Natural killer cell (primary cell): ENCODE data around the gene ATP8B1. TPM values are rescaled to one million over a fixed set of nuclear protein-coding genes. Genes with fewer than 3 reads are reported as not detected.

Source experiments
- ATAC-seq, 3 donors: fragments of 150-1000 bp in 2 of 3; fragments of 200-7000 bp in 1 of 3; cut with Tn5 transposase; 1 replicate in 1 of 3; 2 replicates in 2 of 3; pipeline ENCODE4 v1.10.0; 2021; ENCODE audit warnings: mild to moderate bottlenecking in 2 of 3, moderate library complexity in 2 of 3
- DNase-seq, 2 donors: peaks; one replicate each; pipeline versions ENCODE4 v3.0.0 to v3.0.0-alpha.2; 2013 to 2021; ENCODE audit warnings: mixed read lengths in 1 of 2
- H3K27ac ChIP-seq: one replicate; pipeline ENCODE4 v1.5.1; 2013; ENCODE audit warnings: mild to moderate bottlenecking, low read length
- H3K27me3 ChIP-seq: one replicate; pipeline ENCODE4 v1.6.1; 2013; ENCODE audit warnings: low read length; ENCODE audit not compliant: control insufficient read depth, insufficient read depth
- H3K36me3 ChIP-seq: one replicate; pipeline ENCODE4 v1.6.1; 2013; ENCODE audit warnings: low read length; ENCODE audit not compliant: control insufficient read depth, insufficient read depth
- H3K4me1 ChIP-seq: one replicate; pipeline ENCODE4 v1.6.1; 2013; ENCODE audit warnings: low read length; ENCODE audit not compliant: control insufficient read depth, insufficient read depth
- H3K4me3 ChIP-seq: one replicate; pipeline ENCODE4 v1.5.1; 2013; ENCODE audit warnings: low read length
- H3K9me3 ChIP-seq: one replicate; pipeline ENCODE4 v1.6.1; 2013; ENCODE audit warnings: low read length; ENCODE audit not compliant: control insufficient read depth, insufficient read depth
- H3K27ac Mint-ChIP-seq, 2 donors: one replicate each; pipeline ENCODE4 v1.8.0; 2022; ENCODE audit warnings: mild to moderate bottlenecking in 2 of 2, mixed read lengths in 2 of 2, moderate library complexity in 1 of 2
- H3K27me3 Mint-ChIP-seq, 2 donors: one replicate each; pipeline ENCODE4 v1.8.0; 2022; ENCODE audit warnings: low read depth in 2 of 2, mixed read lengths in 2 of 2
- H3K36me3 Mint-ChIP-seq: one replicate; pipeline ENCODE4 v1.8.0; 2022; ENCODE audit warnings: mixed read lengths
- H3K4me1 Mint-ChIP-seq, 2 donors: one replicate each; pipeline ENCODE4 v1.8.0; 2022; ENCODE audit warnings: mixed read lengths in 2 of 2
- H3K4me3 Mint-ChIP-seq: one replicate; pipeline ENCODE4 v1.8.0; 2022; ENCODE audit warnings: mild to moderate bottlenecking, moderate library complexity, mixed read lengths
- H3K9me3 Mint-ChIP-seq, 2 donors: one replicate each; pipeline ENCODE4 v1.8.0; 2022; ENCODE audit warnings: mixed read lengths in 2 of 2
- WGBS: methylation state at CpG from one replicate; pipeline ENCODE4 v1.1.7; 2013; ENCODE audit warnings: missing lambda C conversion rate; ENCODE audit not compliant: insufficient coverage; 5-methylcytosine and 5-hydroxymethylcytosine counted together
- intact Hi-C: fragments of 100-400 bp; cut with micrococcal nuclease; formaldehyde crosslinking; loops from one replicate; pipeline ENCODE4 v1.14.2; 2022
- total RNA-seq, 4 donors: library from RNA; stranded (reverse); fragments of 120-200 nt in 1 of 4; gene quantifications; one replicate each; pipeline versions ENCODE4 v1.2.3 to v1.2.4, GENCODE V29; 2013 to 2022
- TF ChIP-seq, protein P1 (sequence below): fragments of 200-600 bp; IDR thresholded peaks from one replicate; pipeline ENCODE4 v1.8.0; 2022; ENCODE audit warnings: antibody characterized with exemption

Gene ATP8B1
- total RNA-seq, 3 donors from 2014 or later (not counting 1 experiment from before 2014, with no cell fraction given): not detected

DNA sequence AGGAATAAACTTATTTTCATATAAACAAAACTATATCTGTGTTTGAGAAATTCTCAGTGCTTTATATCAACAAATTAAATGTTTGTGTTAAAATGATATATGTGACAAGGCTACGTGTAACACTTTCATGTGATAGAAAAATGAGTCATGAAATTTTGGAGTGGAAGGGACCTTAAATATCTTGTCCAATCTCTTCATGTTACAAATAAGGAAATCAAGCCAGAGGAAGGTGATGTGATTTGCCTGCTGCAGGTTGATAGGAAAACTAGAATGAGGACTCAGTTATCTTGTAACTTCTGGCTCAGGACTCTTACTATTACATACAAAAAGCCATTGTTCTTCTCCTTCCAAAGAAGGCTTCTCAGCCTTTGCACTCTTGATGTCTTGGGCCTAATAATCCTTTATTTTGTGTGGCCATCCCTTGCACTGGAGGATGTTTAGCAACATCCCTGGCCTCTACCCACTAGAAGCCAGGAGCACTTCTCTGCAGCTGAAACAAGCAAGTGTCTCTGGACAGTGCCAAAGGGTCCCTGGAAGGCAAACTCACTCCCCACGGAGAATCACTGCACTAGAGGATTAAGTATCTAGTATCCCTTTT, 138.4 kb downstream of the ATP8B1 start:
- Mint-ChIP-seq H3K27me3 (no peaks in the 10 kb centered on the region), H3K4me1 (peaks cover 29 to 40% of the 10 kb centered on the region in 2 donors), H3K4me3 (no peak overlapping the region), H3K9me3 (no peaks in the 10 kb centered on the region), H3K36me3 (no peaks in the 10 kb centered on the region), H3K27ac (no peak overlapping the region)
- intact Hi-C loops: no loop called here
- TF ChIP-seq, protein P1, sequence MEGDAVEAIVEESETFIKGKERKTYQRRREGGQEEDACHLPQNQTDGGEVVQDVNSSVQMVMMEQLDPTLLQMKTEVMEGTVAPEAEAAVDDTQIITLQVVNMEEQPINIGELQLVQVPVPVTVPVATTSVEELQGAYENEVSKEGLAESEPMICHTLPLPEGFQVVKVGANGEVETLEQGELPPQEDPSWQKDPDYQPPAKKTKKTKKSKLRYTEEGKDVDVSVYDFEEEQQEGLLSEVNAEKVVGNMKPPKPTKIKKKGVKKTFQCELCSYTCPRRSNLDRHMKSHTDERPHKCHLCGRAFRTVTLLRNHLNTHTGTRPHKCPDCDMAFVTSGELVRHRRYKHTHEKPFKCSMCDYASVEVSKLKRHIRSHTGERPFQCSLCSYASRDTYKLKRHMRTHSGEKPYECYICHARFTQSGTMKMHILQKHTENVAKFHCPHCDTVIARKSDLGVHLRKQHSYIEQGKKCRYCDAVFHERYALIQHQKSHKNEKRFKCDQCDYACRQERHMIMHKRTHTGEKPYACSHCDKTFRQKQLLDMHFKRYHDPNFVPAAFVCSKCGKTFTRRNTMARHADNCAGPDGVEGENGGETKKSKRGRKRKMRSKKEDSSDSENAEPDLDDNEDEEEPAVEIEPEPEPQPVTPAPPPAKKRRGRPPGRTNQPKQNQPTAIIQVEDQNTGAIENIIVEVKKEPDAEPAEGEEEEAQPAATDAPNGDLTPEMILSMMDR: no peak
- DNase-seq (no peak), ATAC-seq (no peak)
- no peaks in the 10 kb centered on the region for H3K4me1 ChIP-seq
- WGBS: 83% methylated on average over 2 of the region's 2 CpGs
- H3K27me3 ChIP-seq: no peaks in the 10 kb centered on the region
- no peaks in the 10 kb centered on the region for H3K9me3 ChIP-seq
- H3K4me3 ChIP-seq: no peak overlapping the region
- H3K36me3 ChIP-seq: no peaks in the 10 kb centered on the region
- no peak overlapping the region for H3K27ac ChIP-seq

GRCh38 chr18:57660961-57661360, 142.2 kb downstream of the ATP8B1 start:
- peaks cover 2% of the 10 kb centered on the region for H3K9me3 ChIP-seq
- H3K9me3 Mint-ChIP-seq: no peaks in the 10 kb centered on the region
- no peaks in the 10 kb centered on the region for H3K4me1 ChIP-seq
- no peaks in the 10 kb centered on the region for H3K27me3 ChIP-seq
- H3K4me1 Mint-ChIP-seq: peaks cover 25 to 38% of the 10 kb centered on the region in 2 donors
- no peak for DNase-seq
- no peaks in the 10 kb centered on the region for H3K36me3 ChIP-seq
- no peaks in the 10 kb centered on the region for H3K36me3 Mint-ChIP-seq
- H3K27me3 Mint-ChIP-seq: no peaks in the 10 kb centered on the region
- no peak overlapping the region for H3K27ac ChIP-seq
- no peak overlapping the region for H3K4me3 ChIP-seq
- WGBS: 93% methylated on average over 10 of the region's 11 CpGs
- intact Hi-C loops: no loop called here
- no peak overlapping the region for H3K4me3 Mint-ChIP-seq
- no peak overlapping the region for H3K27ac Mint-ChIP-seq
- TF ChIP-seq, protein P1: no peak
- no peak for ATAC-seq

GRCh38 chr18:57659460-57660102, 143.5 kb downstream of the ATP8B1 start:
- Mint-ChIP-seq H3K27ac (no peak overlapping the region), H3K36me3 (peaks cover 10% of the 10 kb centered on the region), H3K4me1 (peaks cover 27 to 32% of the 10 kb centered on the region in 2 donors), H3K27me3 (no peaks in the 10 kb centered on the region), H3K4me3 (no peak overlapping the region), H3K9me3 (peaks cover 0 to 3% of the 10 kb centered on the region in 2 donors)
- no peaks in the 10 kb centered on the region for H3K4me1 ChIP-seq
- no peak overlapping the region for H3K27ac ChIP-seq
- intact Hi-C loops: no loop called here
- no peak for ATAC-seq
- no peaks in the 10 kb centered on the region for H3K36me3 ChIP-seq
- WGBS: 95% methylated on average over 11 of the region's 11 CpGs
- H3K9me3 ChIP-seq: peaks cover 12% of the 10 kb centered on the region
- H3K4me3 ChIP-seq: no peak overlapping the region
- no peaks in the 10 kb centered on the region for H3K27me3 ChIP-seq
- no peak for DNase-seq
- TF ChIP-seq, protein P1: no peak
